ENCODE measurements around the gene COX5A.

Gene COX5A

GRCh38 chr15:74955796-74956647 is 18.1 kb upstream of the COX5A start:
- peak overlapping the region; percentile 48 for H3K4me3 ChIP-seq (replicated peaks; ENCODE audit: insufficient read depth, low read length)
- TF ChIP-seq GABPA (IDR thresholded peaks at IDR 0.05; ENCODE audit: low read depth) (no peak), SPI1 (IDR thresholded peaks at IDR 0.05; ENCODE audit: borderline replicate concordance, low read depth) (no peak), POLR2AphosphoS5 (IDR thresholded peaks at IDR 0.05; ENCODE audit: low read depth) (peak; percentile 23; the same call in 1 of the 2 replicates)
- TF ChIP-seq, protein P1, sequence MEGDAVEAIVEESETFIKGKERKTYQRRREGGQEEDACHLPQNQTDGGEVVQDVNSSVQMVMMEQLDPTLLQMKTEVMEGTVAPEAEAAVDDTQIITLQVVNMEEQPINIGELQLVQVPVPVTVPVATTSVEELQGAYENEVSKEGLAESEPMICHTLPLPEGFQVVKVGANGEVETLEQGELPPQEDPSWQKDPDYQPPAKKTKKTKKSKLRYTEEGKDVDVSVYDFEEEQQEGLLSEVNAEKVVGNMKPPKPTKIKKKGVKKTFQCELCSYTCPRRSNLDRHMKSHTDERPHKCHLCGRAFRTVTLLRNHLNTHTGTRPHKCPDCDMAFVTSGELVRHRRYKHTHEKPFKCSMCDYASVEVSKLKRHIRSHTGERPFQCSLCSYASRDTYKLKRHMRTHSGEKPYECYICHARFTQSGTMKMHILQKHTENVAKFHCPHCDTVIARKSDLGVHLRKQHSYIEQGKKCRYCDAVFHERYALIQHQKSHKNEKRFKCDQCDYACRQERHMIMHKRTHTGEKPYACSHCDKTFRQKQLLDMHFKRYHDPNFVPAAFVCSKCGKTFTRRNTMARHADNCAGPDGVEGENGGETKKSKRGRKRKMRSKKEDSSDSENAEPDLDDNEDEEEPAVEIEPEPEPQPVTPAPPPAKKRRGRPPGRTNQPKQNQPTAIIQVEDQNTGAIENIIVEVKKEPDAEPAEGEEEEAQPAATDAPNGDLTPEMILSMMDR (IDR thresholded peaks at IDR 0.05; ENCODE audit: insufficient read depth, low read length) = no peak
- peaks cover 39% of the 10 kb centered on the region for H3K27me3 ChIP-seq (ENCODE audit: insufficient read depth, poor library complexity, severe bottlenecking)
- no peak overlapping the region for H3K27ac ChIP-seq (replicated peaks)
- peak; percentile 58 to 63 for DNase-seq (ENCODE audit: low read depth in 1 of 2, low spot score in 1 of 2)

- TF ChIP-seq, protein P2, sequence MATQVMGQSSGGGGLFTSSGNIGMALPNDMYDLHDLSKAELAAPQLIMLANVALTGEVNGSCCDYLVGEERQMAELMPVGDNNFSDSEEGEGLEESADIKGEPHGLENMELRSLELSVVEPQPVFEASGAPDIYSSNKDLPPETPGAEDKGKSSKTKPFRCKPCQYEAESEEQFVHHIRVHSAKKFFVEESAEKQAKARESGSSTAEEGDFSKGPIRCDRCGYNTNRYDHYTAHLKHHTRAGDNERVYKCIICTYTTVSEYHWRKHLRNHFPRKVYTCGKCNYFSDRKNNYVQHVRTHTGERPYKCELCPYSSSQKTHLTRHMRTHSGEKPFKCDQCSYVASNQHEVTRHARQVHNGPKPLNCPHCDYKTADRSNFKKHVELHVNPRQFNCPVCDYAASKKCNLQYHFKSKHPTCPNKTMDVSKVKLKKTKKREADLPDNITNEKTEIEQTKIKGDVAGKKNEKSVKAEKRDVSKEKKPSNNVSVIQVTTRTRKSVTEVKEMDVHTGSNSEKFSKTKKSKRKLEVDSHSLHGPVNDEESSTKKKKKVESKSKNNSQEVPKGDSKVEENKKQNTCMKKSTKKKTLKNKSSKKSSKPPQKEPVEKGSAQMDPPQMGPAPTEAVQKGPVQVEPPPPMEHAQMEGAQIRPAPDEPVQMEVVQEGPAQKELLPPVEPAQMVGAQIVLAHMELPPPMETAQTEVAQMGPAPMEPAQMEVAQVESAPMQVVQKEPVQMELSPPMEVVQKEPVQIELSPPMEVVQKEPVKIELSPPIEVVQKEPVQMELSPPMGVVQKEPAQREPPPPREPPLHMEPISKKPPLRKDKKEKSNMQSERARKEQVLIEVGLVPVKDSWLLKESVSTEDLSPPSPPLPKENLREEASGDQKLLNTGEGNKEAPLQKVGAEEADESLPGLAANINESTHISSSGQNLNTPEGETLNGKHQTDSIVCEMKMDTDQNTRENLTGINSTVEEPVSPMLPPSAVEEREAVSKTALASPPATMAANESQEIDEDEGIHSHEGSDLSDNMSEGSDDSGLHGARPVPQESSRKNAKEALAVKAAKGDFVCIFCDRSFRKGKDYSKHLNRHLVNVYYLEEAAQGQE (IDR thresholded peaks at IDR 0.05; ENCODE audit: insufficient replicate concordance, low read depth) = no peak
- TF ChIP-seq, protein P1 (IDR thresholded peaks at IDR 0.05; ENCODE audit: insufficient read depth, low read length) = no peak
- TF ChIP-seq POLR2AphosphoS5 (IDR thresholded peaks at IDR 0.05; ENCODE audit: low read depth) = no peak
- TF ChIP-seq GABPA (IDR thresholded peaks at IDR 0.05; ENCODE audit: low read depth) = no peak
- no peak for TF ChIP-seq SPI1 (IDR thresholded peaks at IDR 0.05; ENCODE audit: borderline replicate concordance, low read depth)
- no peak for DNase-seq (ENCODE audit: low read depth in 1 of 2, low spot score in 1 of 2)
- Histone ChIP-seq H3K4me3 (replicated peaks; ENCODE audit: insufficient read depth, low read length) (no peak overlapping the region), H3K27me3 (ENCODE audit: insufficient read depth, poor library complexity, severe bottlenecking) (peaks cover 31% of the 10 kb centered on the region), H3K27ac (replicated peaks) (no peak overlapping the region)
Measured at GRCh38 chr15:74955017-74955416, 17.1 kb upstream of the COX5A start.

- TF ChIP-seq SPI1 (IDR thresholded peaks at IDR 0.05; ENCODE audit: borderline replicate concordance, low read depth) (no peak), POLR2AphosphoS5 (IDR thresholded peaks at IDR 0.05; ENCODE audit: low read depth) (no peak), GABPA (IDR thresholded peaks at IDR 0.05; ENCODE audit: low read depth) (no peak)
- TF ChIP-seq, protein P1 (IDR thresholded peaks at IDR 0.05; ENCODE audit: insufficient read depth, low read length) = no peak
- TF ChIP-seq, protein P2 (IDR thresholded peaks at IDR 0.05; ENCODE audit: insufficient replicate concordance, low read depth) = no peak
- no peak for DNase-seq (ENCODE audit: low read depth in 1 of 2, low spot score in 1 of 2)
Measured at GRCh38 chr15:74954515-74954914, 16.6 kb upstream of the COX5A start.

More at GRCh38 chr15:74954515-74954914, 16.6 kb upstream of the COX5A start:
- Histone ChIP-seq H3K27ac (replicated peaks) (no peak overlapping the region), H3K27me3 (ENCODE audit: insufficient read depth, poor library complexity, severe bottlenecking) (peaks cover 26% of the 10 kb centered on the region), H3K4me3 (replicated peaks; ENCODE audit: insufficient read depth, low read length) (no peak overlapping the region)
